ENCODE results near the gene SLC4A9. TPM values are rescaled to one million over a fixed set of nuclear protein-coding genes. Genes with fewer than 3 reads are reported as not detected.

Gene SLC4A9
- total RNA-seq, 2 donors from 2014 or later, result 0.79 to 1.4 TPM

DNA sequence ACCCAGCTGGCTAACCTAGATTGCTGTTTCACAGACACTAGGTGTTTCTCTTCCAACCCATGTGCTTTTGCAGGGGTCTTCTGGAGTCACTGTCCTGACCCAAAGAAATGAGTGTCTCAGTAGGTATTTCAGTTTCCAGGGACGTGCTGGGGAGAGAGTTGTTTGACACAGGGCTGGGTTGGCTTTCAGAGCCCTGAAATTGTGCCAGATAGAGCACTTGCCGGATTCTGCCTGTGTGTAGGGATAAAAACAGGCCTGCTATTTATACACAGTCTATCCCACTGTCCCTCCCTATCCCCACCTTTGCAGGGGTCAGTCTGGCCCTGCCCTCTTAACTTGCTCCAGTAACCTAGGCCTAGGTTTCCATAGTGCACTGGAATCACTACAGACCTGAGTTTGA lies 12.6 kb upstream of the SLC4A9 start:
- H3K27ac Mint-ChIP-seq, result no peak overlapping the region
- no peak overlapping the region for H3K9ac ChIP-seq (ENCODE audit: extremely low read depth, low read length, poor library complexity, severe bottlenecking)
- no peak for DNase-seq

DNA sequence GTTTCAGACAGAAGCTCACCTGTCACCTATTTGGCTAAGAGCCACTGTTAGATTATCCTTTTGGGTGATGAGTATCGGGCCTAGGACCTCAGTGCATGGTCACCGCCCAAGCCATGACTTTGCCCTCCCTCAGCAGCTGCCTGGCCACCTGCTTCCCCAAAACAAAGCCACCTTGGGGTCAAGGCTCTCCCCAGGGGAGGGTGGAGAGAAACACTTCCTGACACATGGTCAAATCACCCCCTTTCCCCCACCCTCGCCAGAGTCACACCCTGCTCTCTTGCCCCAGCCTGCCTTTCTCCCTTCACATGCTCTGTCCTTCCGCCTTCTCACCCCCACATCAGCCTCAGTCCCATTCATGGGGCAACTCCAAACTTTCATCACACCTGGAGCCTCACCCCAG lies 11.9 kb upstream of the SLC4A9 start:
- DNase-seq, result no peak
- 85 to 100% methylated on average over 1 to 4 of the region's 4 CpGs for WGBS, 2 experiments (ENCODE audit: insufficient coverage in 1 of 2, insufficient read length in 1 of 2)
- Mint-ChIP-seq H3K9me3 (no peaks in the 10 kb centered on the region), H3K4me1 (peaks cover 11% of the 10 kb centered on the region), H3K27me3 (ENCODE audit: insufficient read depth) (peaks cover 18% of the 10 kb centered on the region), H3K27ac (no peak overlapping the region), H3K36me3 (ENCODE audit: low read depth) (no peaks in the 10 kb centered on the region), H3K4me3 (no peak overlapping the region)
- H3K36me3 ChIP-seq (ENCODE audit: control insufficient read depth, insufficient read depth, low read length), result no peaks in the 10 kb centered on the region
- TF ChIP-seq, protein P1, sequence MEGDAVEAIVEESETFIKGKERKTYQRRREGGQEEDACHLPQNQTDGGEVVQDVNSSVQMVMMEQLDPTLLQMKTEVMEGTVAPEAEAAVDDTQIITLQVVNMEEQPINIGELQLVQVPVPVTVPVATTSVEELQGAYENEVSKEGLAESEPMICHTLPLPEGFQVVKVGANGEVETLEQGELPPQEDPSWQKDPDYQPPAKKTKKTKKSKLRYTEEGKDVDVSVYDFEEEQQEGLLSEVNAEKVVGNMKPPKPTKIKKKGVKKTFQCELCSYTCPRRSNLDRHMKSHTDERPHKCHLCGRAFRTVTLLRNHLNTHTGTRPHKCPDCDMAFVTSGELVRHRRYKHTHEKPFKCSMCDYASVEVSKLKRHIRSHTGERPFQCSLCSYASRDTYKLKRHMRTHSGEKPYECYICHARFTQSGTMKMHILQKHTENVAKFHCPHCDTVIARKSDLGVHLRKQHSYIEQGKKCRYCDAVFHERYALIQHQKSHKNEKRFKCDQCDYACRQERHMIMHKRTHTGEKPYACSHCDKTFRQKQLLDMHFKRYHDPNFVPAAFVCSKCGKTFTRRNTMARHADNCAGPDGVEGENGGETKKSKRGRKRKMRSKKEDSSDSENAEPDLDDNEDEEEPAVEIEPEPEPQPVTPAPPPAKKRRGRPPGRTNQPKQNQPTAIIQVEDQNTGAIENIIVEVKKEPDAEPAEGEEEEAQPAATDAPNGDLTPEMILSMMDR (conservative IDR thresholded peaks at IDR 0.05), result no peak
- no peak overlapping the region for H3K9ac ChIP-seq (ENCODE audit: extremely low read depth, low read length, poor library complexity, severe bottlenecking)
- no peaks in the 10 kb centered on the region for H3K9me3 ChIP-seq (ENCODE audit: control insufficient read depth, low read length)
- no peak overlapping the region for H3K4me3 ChIP-seq (ENCODE audit: low read length)
- no peak overlapping the region for H3K27ac ChIP-seq (ENCODE audit: low read depth, low read length)
- no peaks in the 10 kb centered on the region for H3K4me1 ChIP-seq (ENCODE audit: control insufficient read depth, insufficient read depth, low read length)
- peaks cover 20% of the 10 kb centered on the region for H3K27me3 ChIP-seq (ENCODE audit: control insufficient read depth, insufficient read depth, low read length, poor library complexity, severe bottlenecking)

More for the DNA sequence above, 12.6 kb upstream of the SLC4A9 start:
- no peaks in the 10 kb centered on the region for H3K4me1 ChIP-seq (ENCODE audit: control insufficient read depth, insufficient read depth, low read length)
- no peak overlapping the region for H3K4me3 Mint-ChIP-seq
- no peak overlapping the region for H3K27ac ChIP-seq (ENCODE audit: low read depth, low read length)
- no peaks in the 10 kb centered on the region for H3K36me3 Mint-ChIP-seq (ENCODE audit: low read depth)
- WGBS, 2 experiments (ENCODE audit: insufficient coverage in 1 of 2, insufficient read length in 1 of 2), result 87% methylated on average over 2 of the region's 2 CpGs; no CpG with 5 or more reads in 1 of the 2 experiments
- no peaks in the 10 kb centered on the region for H3K9me3 Mint-ChIP-seq
- peak overlapping the region; percentile 77 for H3K4me3 ChIP-seq (ENCODE audit: low read length)
- peaks cover 11% of the 10 kb centered on the region for H3K4me1 Mint-ChIP-seq
- TF ChIP-seq, protein P1 (conservative IDR thresholded peaks at IDR 0.05), result no peak
- H3K36me3 ChIP-seq (ENCODE audit: control insufficient read depth, insufficient read depth, low read length), result peaks cover under 1% of the 10 kb centered on the region
- H3K27me3 ChIP-seq (ENCODE audit: control insufficient read depth, insufficient read depth, low read length, poor library complexity, severe bottlenecking), result peaks cover 20% of the 10 kb centered on the region
- peaks cover 18% of the 10 kb centered on the region for H3K27me3 Mint-ChIP-seq (ENCODE audit: insufficient read depth)
- no peaks in the 10 kb centered on the region for H3K9me3 ChIP-seq (ENCODE audit: control insufficient read depth, low read length)

DNA sequence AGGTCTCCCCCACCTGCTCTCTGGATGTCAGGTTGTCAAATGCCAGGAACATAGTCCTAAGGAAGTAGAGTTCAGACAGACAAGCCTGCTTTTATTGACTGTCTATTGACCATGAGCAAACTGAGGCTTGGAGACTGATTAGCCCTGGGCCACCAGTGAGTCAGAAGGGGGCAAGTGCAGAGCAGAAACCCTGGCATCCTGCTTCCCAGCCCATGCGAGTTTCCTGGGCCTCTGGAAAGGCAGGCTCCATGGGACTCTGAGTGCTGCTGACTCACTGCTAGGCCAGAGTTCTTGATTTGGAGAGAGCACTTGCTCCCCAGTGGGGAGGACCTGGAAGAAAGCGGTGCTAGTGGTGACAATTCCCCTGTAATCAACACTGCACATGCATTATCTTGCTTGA lies 10.8 kb upstream of the SLC4A9 start:
- no peak overlapping the region for H3K9ac ChIP-seq (ENCODE audit: extremely low read depth, low read length, poor library complexity, severe bottlenecking)
- no peak overlapping the region for H3K4me3 ChIP-seq (ENCODE audit: low read length)
- WGBS, 2 experiments (ENCODE audit: insufficient coverage in 1 of 2, insufficient read length in 1 of 2), result 88 to 100% methylated on average over 2 of the region's 2 CpGs
- no peak overlapping the region for H3K27ac ChIP-seq (ENCODE audit: low read depth, low read length)
- Mint-ChIP-seq H3K9me3 (no peaks in the 10 kb centered on the region), H3K4me1 (peaks cover 11% of the 10 kb centered on the region), H3K27me3 (ENCODE audit: insufficient read depth) (peaks cover 18% of the 10 kb centered on the region), H3K36me3 (ENCODE audit: low read depth) (no peaks in the 10 kb centered on the region), H3K27ac (no peak overlapping the region), H3K4me3 (no peak overlapping the region)
- DNase-seq, result no peak
- peaks cover 20% of the 10 kb centered on the region for H3K27me3 ChIP-seq (ENCODE audit: control insufficient read depth, insufficient read depth, low read length, poor library complexity, severe bottlenecking)
- H3K36me3 ChIP-seq (ENCODE audit: control insufficient read depth, insufficient read depth, low read length), result no peaks in the 10 kb centered on the region
- no peaks in the 10 kb centered on the region for H3K4me1 ChIP-seq (ENCODE audit: control insufficient read depth, insufficient read depth, low read length)
- no peaks in the 10 kb centered on the region for H3K9me3 ChIP-seq (ENCODE audit: control insufficient read depth, low read length)
- TF ChIP-seq, protein P1 (conservative IDR thresholded peaks at IDR 0.05), result no peak
